Subcutaneous adipose tissue (tissue), 4 donors: Measurements from ENCODE around the gene RASSF4. TPM values are rescaled to one million over a fixed set of nuclear protein-coding genes. Genes with fewer than 3 reads are reported as not detected.

ENCODE experiments used
- CTCF ChIP-seq: fragments of 450-650 bp; IDR thresholded peaks from one replicate; pipeline ENCODE4 v1.5.1; 2016; ENCODE audit warnings: low read depth, mild to moderate bottlenecking, control low read depth, antibody characterized with exemption, moderate library complexity
- total RNA-seq, 4 donors: library from RNA; depleted of rRNA; stranded (reverse); fragments of >200 nt; gene quantifications; one replicate each; pipeline ENCODE4 v1.1.0, GENCODE V29; 2016

RASSF4 gene
- total RNA-seq, 4 donors from 2014 or later: 81.0 to 346 (median 156) TPM

GRCh38 chr10:45003432-45004000, 43.9 kb downstream of the RASSF4 start:
- no peak for TF ChIP-seq CTCF

GRCh38 chr10:45004661-45005060, 45.1 kb downstream of the RASSF4 start:
- TF ChIP-seq CTCF: no peak

GRCh38 chr10:45005284-45005683, 45.7 kb downstream of the RASSF4 start:
- TF ChIP-seq CTCF: no peak

GRCh38 chr10:45006276-45007030, 46.9 kb downstream of the RASSF4 start:
- TF ChIP-seq CTCF: no peak

GRCh38 chr10:45008524-45009161, 49.0 kb downstream of the RASSF4 start:
- TF ChIP-seq CTCF: no peak

- no peak for TF ChIP-seq CTCF
Observed at GRCh38 chr10:45015590-45015989, 56.0 kb downstream of the RASSF4 start.

- TF ChIP-seq CTCF: no peak
Observed at GRCh38 chr10:45023426-45023825, 63.8 kb downstream of the RASSF4 start.
